Stimulated activated CD8-positive, alpha-beta memory T cell treated with anti-CD3 and anti-CD28 coated beads, Interleukin-4, amount 100 ng/mL, for 48 hours (primary cell): ENCODE results near the gene SREBF2.
A peak's percentile ranks its signal among the peaks of the same experiment; 100 is the strongest.
"Not testable (repeated sequence)": the region's sequence is repeated elsewhere in the genome, so short reads cannot be mapped to it uniquely, and the experiment has no call there.

Source experiments
- DNase-seq: peaks from one replicate; pipeline ENCODE4 v3.0.0-alpha.2; 2020

The SREBF2 gene

DNA sequence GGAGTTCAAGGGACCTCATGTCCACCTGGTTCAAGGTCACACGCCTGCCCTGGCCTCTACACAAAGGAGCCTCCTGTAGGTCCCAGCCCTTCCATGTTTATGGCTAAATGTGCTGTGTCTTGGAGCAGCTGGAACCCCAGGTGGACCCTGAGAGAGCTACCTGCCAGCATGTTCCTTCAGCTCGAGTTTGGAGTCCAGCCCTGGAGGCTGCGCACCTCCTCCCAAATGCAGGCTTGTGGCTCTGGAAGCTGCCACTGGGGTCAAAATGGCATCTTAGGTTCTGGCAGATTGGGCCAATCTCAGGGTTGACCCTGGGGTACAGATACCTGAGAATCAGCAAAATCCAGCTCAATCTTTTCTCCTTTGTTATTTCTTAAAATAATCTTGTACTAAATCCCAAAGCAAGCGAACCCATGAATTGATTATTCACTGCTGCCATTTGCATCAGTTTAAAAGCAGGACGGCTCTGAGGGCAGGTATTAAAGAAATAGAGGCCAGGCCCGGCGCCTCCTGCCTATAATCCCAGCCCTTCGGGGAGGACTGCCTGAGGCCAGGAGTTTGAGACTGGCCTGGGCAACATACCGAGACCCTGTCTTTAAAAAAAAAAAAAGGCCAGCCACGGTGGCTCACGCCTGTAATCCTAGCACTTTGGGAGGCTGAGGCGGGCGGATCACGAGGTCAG is 90.8 kb downstream of the SREBF2 start:
- DNase-seq: no peak

DNA sequence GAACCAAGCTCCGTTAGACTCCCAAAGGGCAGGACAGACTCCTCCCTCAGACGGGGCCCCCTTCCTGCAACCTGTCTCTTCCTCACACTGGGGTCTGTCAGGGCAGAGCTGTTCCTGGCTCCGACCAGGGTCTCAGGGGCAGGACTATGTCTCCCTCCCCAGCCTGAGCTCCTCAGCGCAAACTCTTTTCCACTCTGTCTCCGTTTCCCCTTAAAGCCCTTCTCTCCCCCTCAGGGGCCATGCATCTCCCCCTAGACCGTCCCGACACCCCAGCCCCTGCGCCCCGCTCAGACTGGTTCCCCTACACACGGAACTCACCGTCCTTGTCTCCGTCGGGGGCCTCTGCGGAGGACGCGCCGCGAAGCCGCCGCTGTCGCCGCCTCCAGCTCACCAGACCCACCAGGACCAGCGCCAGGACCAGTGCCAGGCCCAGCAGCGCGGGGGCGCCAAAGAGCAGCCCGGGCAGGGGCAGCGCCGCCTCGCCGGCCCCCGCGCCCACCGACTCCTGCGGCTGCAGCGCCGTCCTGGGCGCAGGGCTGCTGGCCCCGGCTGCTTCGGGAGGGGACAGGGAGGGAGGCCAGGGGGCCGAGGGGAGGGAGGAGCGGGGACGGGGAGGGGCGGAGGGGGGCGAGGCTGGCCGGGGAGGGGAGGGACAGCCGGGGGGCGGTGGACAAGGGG is 93.0 kb downstream of the SREBF2 start:
- peak; percentile 87 for DNase-seq

DNA sequence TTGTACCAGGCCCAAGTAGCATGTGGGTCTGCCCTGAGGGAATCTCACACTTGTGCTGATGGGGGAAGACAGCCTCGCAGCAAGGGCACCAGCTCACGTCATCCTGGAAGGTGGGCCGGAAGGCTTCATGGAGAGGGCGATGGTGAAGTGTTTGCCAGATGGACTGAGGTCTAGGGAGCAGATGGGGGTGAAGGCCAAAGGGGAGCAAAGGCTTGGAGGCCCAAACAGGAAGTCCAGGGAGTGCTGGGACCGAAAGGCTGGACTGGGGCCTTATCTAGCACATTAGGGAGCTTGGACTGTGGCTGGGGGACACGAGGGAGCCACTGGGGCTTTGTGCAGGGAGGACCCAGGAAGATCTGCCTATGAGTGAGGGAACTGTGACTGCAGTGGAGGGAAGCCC is 94.9 kb downstream of the SREBF2 start:
- DNase-seq: no peak

DNA sequence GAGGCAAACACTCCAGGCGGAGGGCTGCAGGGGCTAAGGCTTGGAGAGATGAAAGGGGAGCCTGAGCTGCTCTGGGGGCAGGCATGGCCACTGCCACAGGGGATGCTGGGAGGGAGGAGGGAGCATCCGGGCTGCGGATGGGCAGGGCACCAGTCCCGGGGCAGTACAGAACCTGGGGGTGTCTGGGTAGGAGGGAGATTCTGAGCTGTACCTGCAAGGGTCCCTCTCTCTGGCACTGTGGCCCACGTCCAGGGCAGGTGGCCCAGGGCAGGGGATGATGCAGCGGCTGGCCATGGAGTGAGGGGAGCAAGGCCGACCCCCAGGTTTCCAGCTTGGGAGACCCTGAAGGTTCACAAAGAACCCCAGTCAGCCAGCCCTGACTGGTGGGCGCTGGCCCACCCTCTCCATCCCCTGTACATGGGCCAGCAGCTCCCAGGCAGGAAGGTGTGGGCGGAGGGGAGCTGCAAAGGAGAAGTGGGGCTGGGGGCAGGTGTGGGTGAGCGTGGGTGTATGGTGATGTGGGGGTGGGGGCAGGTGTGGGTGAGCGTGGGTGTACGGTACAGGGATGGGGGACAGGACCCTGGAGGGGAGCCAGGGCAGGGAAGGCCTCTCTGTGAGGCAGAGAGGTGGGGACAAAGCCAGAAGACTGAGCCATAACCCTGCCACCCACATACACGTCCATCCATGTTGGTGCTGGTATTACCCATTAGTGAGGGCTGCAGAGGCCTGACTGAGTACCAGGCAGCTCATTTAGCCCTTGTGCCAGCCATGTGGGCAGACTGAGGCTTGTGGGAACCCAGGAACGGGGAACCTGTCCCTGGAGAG is 95.9 kb downstream of the SREBF2 start:
- no peak for DNase-seq

DNA sequence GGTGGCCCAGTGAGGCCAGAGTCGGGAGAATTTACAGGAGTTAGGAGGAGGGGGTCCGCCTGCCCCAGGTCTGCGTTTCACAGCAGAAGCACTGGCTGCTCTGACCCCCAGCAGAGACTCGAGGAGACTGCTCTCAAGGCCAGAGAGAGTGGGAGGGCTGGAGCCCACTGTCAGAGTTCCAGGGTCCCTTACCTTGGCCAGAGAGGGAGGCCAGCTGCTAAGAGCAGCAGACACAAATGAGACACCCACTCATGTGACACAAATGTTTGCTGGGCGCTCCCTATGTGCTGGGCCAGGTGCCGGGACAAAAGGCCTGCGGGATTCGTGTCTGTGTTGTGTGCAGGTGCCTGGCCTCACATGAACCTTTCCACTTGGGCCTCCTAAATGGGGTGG is 96.5 kb downstream of the SREBF2 start:
- DNase-seq: no peak

DNA sequence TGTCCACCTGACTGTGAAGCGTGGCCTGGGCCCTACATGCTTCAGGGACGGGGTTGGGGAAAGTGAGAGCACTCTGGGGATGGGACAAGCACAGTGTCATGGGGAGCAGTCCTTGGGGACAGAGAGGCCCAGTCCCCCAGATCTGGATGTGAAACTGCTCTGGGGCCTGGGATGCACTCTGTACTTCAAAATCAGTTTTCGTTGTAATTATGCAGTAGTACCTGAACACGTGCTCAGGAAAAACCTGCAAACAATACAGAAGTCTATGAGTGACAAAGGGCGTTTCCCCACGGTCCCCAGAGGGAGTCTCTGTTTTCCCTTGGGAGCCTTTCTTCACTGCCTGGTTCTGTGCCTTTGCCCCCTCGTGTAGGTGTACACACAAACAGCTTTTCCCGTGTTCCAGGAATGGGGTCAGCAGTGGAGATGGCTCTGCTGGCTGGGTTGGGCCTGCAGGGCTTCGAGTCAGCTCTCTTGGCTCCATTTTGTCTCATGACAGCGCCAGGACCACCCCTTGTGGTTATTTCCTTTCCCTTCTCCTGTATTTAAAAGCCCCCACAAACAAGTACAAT is 98.9 kb downstream of the SREBF2 start:
- DNase-seq: no peak

DNA sequence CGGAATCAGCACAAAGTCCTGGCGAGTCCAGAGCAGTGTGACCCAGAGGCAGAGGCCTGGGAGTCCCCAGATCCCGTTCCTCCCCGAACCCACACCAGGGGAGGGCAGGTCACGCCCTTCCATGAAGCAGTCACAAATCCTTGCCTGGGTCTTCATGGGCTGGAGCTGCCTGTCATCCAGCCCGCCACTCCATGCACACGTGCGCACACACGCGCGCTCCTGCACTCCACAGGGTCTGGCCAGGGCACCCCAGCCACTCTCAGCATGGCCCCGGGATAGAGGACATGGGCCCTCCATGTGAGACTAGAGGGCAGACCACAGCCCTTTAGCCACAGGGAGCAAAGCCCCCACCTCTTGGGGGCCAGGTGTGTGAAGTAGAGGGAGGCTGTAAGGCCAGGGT is 99.4 kb downstream of the SREBF2 start:
- DNase-seq: no peak

DNA sequence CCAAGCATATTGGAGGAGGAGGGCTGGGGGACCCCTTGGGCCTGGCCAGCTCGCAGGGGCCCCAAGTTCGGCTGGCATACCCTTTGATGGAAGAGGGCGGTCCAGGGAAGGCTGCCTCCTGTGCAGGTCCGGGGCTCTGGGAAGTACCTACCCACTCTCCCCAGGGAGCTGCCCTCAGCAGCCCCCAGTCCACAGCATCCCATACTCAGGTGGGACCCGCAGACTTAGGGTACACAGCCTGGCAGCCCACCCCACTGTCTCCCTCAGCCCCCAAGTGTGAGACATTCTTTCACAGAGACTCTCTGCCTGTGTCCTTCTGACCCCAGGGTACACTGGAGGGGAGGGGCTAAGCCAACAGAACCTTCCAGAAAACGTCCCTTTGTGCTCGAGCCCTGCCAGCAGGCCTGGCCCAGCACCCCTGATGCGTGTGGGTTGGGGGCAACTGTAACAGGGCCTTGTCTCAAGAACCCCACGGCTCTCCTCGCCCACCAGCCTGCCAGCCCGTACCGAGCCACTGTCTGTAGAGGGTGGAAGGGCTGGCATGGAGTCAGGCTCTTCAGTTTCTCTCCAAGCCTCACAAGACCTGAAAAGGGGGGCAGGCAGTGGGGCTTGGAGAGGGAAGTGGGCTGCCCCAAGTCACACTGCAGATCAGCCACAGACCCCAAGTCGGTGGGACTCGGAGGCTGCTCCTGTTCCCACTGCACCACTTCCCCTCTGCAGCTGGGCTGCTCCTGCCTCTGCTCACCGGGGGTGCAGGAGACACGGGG is 100.7 kb downstream of the SREBF2 start:
- DNase-seq: no peak

DNA sequence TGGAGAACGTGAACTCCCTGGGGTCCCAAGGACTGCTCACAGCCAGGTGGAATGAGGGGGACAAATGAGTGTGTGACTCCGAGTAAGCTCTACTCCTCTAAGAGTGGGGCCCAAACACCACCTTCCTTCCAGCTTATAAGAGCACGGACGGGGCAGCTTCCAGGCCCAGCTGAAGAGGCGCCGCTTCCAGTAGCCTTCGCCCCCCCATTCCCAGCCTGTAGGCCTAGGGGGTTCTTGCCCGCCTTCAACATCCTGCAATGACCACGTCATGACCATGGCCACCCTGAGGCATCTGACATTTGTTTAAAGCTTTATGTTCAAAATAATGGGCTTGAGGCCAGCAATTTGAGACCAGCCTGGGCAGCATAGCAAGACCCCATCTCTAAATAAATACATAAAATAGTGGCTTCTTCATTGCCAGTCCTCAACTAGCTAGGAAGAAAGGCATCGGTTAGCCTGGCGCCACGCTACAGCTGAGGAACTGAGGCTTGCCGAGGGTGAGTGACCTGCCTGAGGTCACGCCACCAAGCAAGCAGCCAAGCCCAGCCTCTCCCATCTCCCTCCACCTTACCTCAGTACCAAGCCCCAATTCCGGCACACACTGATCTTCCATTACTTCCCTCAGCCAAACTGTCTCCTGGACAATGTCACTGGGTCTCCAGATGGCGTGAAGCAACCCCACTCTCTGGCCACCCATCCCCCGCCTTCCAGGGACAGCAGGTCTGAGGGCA is 101.5 kb downstream of the SREBF2 start:
- no peak for DNase-seq

DNA sequence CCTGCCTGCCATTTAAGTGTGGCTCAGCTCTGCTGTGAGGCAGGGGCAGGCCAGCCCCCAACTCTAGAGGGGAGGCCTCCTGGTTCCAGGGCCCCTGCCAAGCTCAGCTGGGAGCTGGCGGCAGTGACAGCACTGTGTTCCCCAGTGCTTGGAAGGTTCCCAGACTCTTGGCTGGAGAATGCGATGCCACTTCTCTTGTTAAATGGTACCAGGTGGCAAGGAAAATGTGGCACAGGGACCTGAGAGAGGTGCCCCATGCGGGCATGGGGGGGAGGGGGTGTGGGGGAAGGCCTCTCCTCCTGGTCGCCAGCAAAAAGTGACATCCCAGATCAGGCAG is 102.1 kb downstream of the SREBF2 start:
- no peak for DNase-seq

DNA sequence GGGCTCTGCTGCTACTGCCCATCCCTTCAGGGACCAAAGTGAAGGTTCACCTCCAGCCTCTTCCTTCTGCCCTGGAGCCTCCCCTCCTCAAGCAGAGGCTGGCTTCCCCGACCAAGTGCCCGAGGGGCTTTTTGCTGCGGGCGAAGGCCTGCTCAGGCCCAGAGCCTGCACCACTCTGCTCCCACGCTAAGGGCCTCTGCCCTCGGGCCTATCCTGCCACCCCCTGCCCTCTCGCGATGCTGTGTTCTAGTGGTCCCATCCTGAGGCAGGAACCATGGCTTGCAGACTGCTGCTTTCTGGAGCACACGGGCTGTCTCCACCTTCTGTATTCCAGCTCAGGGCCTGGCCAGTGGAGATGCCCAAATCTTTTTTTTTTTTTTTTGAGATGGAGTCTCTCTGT is 102.6 kb downstream of the SREBF2 start:
- DNase-seq: no peak

DNA sequence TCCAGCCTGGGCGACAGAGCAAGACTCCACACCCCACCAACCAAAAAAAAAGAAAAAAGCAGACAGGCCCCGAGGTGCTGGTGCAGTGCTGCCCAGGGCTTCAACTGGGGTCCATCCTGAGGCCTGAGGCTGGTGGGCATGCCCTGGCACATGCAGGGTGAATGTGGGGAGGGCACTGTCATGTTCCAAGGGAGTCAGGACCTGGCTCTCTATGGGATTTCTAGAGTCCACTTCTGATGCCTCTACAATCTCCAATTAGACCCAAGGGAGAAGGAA is 103.9 kb downstream of the SREBF2 start:
- DNase-seq: no peak

DNA sequence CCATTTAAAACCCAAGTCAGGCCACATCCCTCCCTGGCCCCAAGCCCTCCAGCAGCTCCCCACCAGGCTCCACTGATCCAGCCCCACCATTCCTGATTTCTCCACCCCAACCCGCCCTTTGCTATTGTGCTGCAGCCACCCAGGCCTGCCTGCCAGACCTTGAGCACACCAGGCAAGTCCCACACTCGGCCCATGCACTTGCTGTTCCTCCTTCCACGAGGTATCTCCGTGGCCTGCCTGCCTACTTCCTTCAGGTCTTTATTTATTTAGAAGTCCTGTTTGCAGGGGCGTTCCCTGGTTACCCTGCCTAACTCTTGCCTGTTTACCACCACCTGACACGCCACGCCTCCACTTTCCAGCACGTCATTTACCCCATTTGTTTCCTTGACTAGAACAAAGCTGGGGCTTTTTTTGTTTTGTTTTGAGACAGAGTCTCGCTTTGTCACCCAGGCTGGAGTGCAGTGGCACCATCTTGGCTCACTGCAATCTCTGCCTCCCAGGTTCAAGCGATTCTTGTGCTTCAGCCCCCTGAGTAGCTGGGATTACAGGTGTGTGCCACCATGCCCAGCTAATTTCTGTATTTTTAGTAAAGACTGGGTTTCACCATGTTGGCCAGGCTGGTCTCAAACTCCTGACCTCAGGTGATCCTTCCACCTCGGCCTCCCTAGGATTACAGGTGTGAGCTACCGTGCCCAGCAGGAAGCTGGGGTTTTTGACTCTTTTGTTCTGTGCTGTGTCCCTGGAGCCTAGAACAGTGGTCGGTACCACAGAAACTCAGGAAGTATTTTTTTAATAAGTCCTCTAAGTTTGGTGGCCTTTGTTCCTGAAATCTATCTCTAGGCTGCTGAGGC is 107.3 kb downstream of the SREBF2 start:
- DNase-seq: peak; percentile 95

DNA sequence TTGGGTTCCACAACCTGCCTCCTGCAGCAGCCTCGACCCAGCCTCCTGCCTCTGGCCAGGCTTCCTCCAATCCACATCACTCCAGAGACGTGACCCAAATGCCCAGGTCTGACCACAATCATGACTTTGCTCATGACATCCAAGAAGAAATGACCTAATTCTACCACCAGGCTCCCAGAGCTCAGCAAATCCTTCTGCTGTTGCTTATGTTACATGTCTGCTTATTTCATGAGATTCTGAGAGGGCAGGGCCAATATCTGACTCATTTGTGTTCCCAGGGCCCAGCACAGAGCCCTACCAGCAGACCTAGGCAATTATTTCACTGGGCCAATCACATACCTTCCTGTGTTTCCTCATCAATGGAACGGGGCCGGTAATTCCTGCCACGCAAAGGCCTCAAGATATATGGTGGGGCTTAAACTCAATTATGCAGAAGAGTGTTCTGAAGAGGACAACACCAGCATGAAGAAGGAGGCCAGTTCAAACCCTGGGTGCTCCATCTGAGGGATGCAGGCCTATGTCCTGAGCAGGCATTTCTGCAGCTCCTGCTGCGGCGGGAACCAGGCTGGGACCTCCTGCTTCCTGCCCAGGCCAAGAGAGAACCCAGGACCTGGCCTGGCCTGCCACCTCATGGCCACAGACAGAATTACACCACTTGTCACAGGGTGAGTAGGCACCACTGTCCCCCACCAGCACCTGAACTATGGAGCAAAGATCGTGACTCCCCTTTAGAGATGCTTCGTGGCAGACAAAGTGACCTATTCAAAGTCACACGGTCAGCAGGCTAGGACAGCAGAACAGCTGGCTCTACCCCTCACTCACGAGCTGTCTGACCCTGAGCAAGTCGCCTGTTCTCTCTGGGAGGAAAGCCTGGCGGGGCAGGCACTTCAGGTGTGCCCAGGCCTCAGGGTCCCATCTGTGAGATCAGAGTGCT is 108.2 kb downstream of the SREBF2 start:
- peak; percentile 88 for DNase-seq

DNA sequence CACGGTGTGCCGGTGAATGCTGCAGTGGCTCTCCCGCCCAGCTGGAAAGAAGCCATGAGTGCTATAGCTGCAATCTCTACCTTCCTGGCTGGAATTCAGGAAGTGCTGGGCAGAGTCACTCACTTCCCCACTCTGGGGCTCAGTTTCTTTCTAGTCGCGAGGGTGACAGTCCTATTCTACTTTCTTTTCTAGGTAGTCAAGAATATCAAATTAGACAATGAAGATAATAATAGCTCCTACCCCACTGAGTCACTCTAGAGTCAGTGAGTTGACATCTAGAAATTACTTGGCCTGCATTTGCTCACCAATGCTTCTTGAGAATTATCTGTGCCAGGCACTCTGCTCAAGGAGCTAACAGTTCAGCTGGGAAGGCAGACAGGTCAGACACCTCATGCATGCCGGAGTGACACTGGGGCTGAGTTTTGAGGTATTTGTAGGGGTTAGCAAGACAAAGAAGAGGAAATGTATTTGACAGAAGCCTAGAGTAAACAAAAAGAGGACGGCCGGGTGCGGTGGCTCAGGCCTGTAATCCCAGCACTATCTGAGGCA is 110.8 kb downstream of the SREBF2 start:
- DNase-seq: no peak

DNA sequence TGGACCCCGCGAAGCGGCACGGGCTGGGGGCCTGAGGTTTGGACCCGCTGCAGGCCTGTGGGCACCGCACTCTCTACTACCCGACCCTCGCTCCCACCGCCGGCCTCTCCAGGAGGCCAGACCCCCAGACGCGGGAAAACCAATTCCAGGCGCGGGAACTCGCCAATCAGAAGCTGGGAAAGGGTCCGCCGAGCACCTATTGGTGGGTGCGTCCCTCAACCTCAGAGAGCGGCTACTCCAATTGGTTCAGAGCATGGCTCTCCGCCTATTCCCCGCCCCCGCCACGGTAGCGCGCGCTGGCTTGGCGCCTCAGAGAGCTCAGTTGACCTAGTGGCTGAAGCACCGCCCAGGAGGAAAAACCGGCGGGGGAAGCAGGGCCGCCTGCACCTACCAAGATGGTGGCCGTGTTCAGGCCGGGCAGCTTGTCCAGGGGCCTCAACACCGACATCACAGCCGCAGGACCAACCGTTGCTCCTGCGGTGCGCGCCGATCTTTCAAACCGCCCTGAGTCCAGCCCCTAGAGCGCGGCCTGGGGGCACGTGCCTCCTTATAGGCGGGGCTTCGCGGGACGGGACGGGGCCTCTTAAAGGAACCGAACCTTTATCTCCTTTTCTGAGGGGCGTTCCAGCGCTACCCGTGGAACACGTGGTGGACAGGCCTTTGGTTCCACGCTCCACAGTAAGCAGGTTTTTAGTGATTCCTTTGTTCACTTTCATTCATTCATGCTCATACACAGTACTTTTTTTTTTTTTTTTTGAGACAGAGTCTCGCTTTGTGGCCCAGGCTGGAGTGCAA is 113.9 kb downstream of the SREBF2 start, which contains the start of gene CENPM:
Gene CENPM, minus strand, starts transcription at position 524 of the 795 bp plus-strand sequence. Its CDS starts 76 bp downstream, at position 448.
- DNase-seq: peak; percentile 97

DNA sequence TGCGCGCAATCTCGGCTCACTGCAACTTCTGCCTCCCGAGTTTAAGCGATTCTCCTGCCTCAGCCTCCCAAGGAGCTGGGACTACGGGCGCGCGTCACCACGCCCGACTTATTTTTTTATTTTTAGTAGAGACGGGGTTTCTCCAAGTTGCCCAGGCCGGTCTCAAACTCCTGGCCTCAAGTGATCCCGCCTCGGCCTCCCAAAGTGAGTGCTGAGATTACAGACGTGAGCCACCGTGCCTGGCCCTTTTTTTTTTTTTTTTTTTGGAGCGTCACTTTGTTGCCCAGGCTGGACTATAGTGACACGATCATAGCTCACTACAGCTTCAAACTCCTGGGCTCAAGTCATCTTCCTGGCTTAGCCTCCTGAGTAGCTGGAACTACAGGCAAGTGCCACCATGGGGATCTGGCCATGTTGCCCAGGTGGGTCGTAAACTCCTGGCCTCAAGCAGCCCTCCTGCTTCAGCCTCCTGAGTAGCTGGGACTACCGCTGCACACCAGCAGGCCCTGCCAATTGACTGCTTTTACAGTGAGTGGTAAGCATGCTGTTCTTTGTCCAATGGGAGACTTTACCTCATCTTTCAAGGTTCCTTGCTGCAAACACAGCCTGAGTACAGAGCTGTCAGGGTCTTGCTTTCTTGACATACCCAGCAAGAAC is 114.6 kb downstream of the SREBF2 start:
- no peak for DNase-seq

DNA sequence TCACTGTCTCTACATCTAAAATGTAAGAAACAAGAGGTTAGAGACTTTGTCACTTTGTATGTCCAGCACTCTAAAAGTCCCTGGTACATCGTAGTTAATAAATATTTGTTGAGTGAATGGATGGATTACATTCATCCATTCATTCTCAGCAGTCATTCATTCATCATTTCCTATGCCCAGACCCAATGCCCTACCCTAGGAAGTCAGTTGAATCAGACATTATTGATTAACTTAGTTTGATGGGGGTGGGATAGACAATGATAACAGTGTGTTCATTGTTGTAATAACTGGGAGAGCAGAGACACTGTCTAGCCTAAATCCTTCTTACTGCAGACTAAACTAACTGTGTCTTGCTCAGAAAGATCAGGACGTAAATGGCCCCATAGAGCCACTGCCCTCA is 115.2 kb downstream of the SREBF2 start:
- no peak for DNase-seq

DNA sequence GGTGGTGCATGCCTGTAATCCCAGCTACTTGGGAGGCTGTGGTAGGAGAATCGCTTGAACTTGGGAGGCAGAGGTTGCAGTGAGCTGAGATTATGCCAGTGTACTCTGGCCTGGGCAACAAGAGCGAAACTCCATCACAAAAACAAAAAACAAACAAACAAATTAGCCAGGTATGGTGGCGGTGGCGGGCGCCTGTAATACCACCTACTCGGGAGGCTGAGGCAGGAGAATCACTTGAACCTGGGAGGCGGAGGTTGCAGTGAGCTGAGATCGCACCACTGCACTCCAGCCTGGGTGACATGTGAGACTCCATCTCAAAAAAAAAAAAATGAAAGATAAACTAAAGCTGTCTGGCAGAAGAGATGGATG is 116.0 kb downstream of the SREBF2 start:
- DNase-seq: not testable (repeated sequence)
